Right lung (tissue), 10 donors: Measurements from ENCODE around the gene C11orf16. TPM values are rescaled to one million over a fixed set of nuclear protein-coding genes. Genes with fewer than 3 reads are reported as not detected.
"Not testable (repeated sequence)": the region's sequence is repeated elsewhere in the genome, so short reads cannot be mapped to it uniquely, and the experiment has no call there.

ENCODE experiments used
- DNase-seq, 2 donors: peaks; one replicate each; pipeline ENCODE4 v3.0.0-alpha.2; 2013
- long read RNA-seq, 8 donors: transcript quantifications; one replicate each; lab custom pipeline, GENCODE V29; 2026
- polyA plus RNA-seq, 5 donors: library from polyadenylated mRNA; unstranded; fragments of 120-200 nt; gene quantifications; one replicate each; pipeline versions ENCODE4 v1.2.1 to v1.2.3, GENCODE V29; 2013; ENCODE audit warnings: inconsistent platforms in 1 of 5, low replicate concordance in 1 of 5; ENCODE audit not compliant: insufficient read length in 5 of 5, insufficient read depth in 1 of 5

The C11orf16 gene
- polyA plus RNA-seq, result 1 to 10 TPM; 1.7 to 6.9 (median 5.3) TPM
- long read RNA-seq, donor 1, partial matches to known transcripts, result 0 of 3 reads
- long read RNA-seq, donor 1, other reads (novel, unspliced or antisense), result 0 of 3 reads
- long read RNA-seq, donor 2, result 0 reads
- long read RNA-seq, donor 3, partial matches to known transcripts, result 0 of 2 reads
- long read RNA-seq, donor 3, other reads (novel, unspliced or antisense), result 0 of 2 reads
- long read RNA-seq, donor 4, result 0 reads
- long read RNA-seq, donor 5, result 0 reads
- long read RNA-seq, donor 6, result 0 reads
- long read RNA-seq, donor 7, partial matches to known transcripts, result 0 of 1 reads
- long read RNA-seq, donor 7, other reads (novel, unspliced or antisense), result 0 of 1 reads
- long read RNA-seq, donor 8, result 0 reads

GRCh38 chr11:8932564-8933180, at the start of gene C11orf16:
Gene C11orf16, minus strand, starts transcription at chr11:8932947. Its CDS starts 639 bp downstream, at chr11:8932308.
- no peak for DNase-seq

GRCh38 chr11:8980485-8980884, 47.7 kb upstream of the C11orf16 start:
- DNase-seq, result no peak

- not testable (repeated sequence) for DNase-seq
These were observed 46.6 kb upstream of the C11orf16 start for GRCh38 chr11:8979365-8979764.

- DNase-seq, result no peak
These were observed 40.4 kb upstream of the C11orf16 start for GRCh38 chr11:8973121-8973520.

GRCh38 chr11:8971924-8972316, 39.2 kb upstream of the C11orf16 start:
- DNase-seq, result no peak

GRCh38 chr11:8971196-8971923, 38.6 kb upstream of the C11orf16 start:
- no peak for DNase-seq

GRCh38 chr11:8967184-8967583, 34.4 kb upstream of the C11orf16 start:
- DNase-seq, result no peak

- DNase-seq, result peak; percentile 89 to 92
These were observed 31.9 kb upstream of the C11orf16 start, which contains the start of gene TMEM9B for GRCh38 chr11:8964324-8965320. Gene TMEM9B, minus strand, starts transcription at chr11:8964442. Its CDS starts 129 bp downstream, at chr11:8964313.

GRCh38 chr11:8963569-8964323, 31.0 kb upstream of the C11orf16 start:
- no peak for DNase-seq

GRCh38 chr11:8962841-8963240, 30.1 kb upstream of the C11orf16 start:
- no peak for DNase-seq

GRCh38 chr11:8961401-8961800, 28.7 kb upstream of the C11orf16 start:
- no peak for DNase-seq

GRCh38 chr11:8959546-8960166, 26.9 kb upstream of the C11orf16 start:
- peak; percentile 51 to 58 for DNase-seq

- DNase-seq, result no peak
These were observed 24.1 kb upstream of the C11orf16 start for GRCh38 chr11:8956860-8957259.

GRCh38 chr11:8948886-8949285, 16.1 kb upstream of the C11orf16 start:
- no peak for DNase-seq

GRCh38 chr11:8947230-8947943, 14.6 kb upstream of the C11orf16 start:
- DNase-seq, result no peak

- DNase-seq, result no peak
These were observed 9.8 kb upstream of the C11orf16 start, which contains the start of gene ASCL3 for GRCh38 chr11:8942518-8943066. Gene ASCL3, minus strand, starts transcription at chr11:8943016. Its CDS starts 4,855 bp downstream, at chr11:8938161.

- DNase-seq, result no peak
These were observed 8.8 kb upstream of the C11orf16 start for GRCh38 chr11:8941341-8942103.

GRCh38 chr11:8937659-8938058, 4.9 kb upstream of the C11orf16 start:
- no peak for DNase-seq
